Keratinocyte (primary cell): Measurements from ENCODE around the gene TMEM17. TPM values are rescaled to one million over a fixed set of nuclear protein-coding genes. Genes with fewer than 3 reads are reported as not detected.

Experiments used
- DNase-seq: peaks from one replicate; pipeline ENCODE4 v3.0.0-alpha.2; 2011; ENCODE audit warnings: low read depth, missing footprints, low spot score
- FAIRE-seq: peaks from 2 replicates; lab custom pipeline; 2011; peaks lifted over from hg19 to GRCh38; lab: Jason Lieb, UNC
- H2AFZ ChIP-seq: 2 replicates; pipeline ENCODE4 v1.6.0; 2012; ENCODE audit warnings: low read length, control low read depth, inconsistent platforms; ENCODE audit not compliant: control insufficient read depth
- H3K27ac ChIP-seq: 2 replicates; pipeline ENCODE4 v1.5.1; 2011; ENCODE audit warnings: low read length; ENCODE audit not compliant: control insufficient read depth, insufficient read depth
- H3K27me3 ChIP-seq: 3 replicates; pipeline ENCODE4 v1.6.0; 2011; ENCODE audit warnings: low read length; ENCODE audit not compliant: control insufficient read depth, insufficient read depth; ENCODE audit errors: extremely low read depth
- H3K36me3 ChIP-seq, 2 experiments: 2 replicates in 1 of 2; 3 replicates in 1 of 2; pipeline ENCODE4 v1.5.1; 2011; ENCODE audit warnings: low read length in 2 of 2, mild to moderate bottlenecking in 1 of 2; ENCODE audit not compliant: control insufficient read depth in 2 of 2, insufficient read depth in 2 of 2; ENCODE audit errors: extremely low read depth in 1 of 2
- H3K4me1 ChIP-seq: 3 replicates; pipeline ENCODE4 v1.5.1; 2011; ENCODE audit warnings: low read length; ENCODE audit not compliant: control insufficient read depth, insufficient read depth; ENCODE audit errors: extremely low read depth
- H3K4me2 ChIP-seq: 3 replicates; pipeline ENCODE4 v1.6.0; 2011; ENCODE audit warnings: low read depth, low read length; ENCODE audit not compliant: control insufficient read depth, insufficient read depth; ENCODE audit errors: extremely low read depth
- H3K4me3 ChIP-seq, 3 experiments: fragments of 200-600 bp in 1 of 3; sonication (generic) in 1 of 3; 2 replicates in 2 of 3; 3 replicates in 1 of 3; pipeline ENCODE4 v1.5.1; 2011 to 2016; ENCODE audit warnings: low read length in 3 of 3, mild to moderate bottlenecking in 3 of 3, control low read depth in 2 of 3, inconsistent platforms in 1 of 3, low read depth in 1 of 3, mixed read lengths in 1 of 3, mixed run types in 1 of 3, moderate library complexity in 1 of 3; ENCODE audit not compliant: control insufficient read depth in 2 of 3, insufficient read depth in 2 of 3; ENCODE audit errors: extremely low read depth in 1 of 3
- H3K79me2 ChIP-seq: 2 replicates; pipeline ENCODE4 v1.6.0; 2012; ENCODE audit warnings: low read length; ENCODE audit not compliant: control insufficient read depth, insufficient read depth
- H3K9ac ChIP-seq: 3 replicates; pipeline ENCODE4 v1.6.0; 2011; ENCODE audit warnings: low read length; ENCODE audit not compliant: control insufficient read depth, insufficient read depth; ENCODE audit errors: extremely low read depth
- H3K9me1 ChIP-seq: 3 replicates; pipeline ENCODE4 v1.6.0; 2011; ENCODE audit warnings: low read length; ENCODE audit not compliant: control insufficient read depth, insufficient read depth; ENCODE audit errors: extremely low read depth
- H3K9me3 ChIP-seq: 2 replicates; pipeline ENCODE4 v1.5.1; 2012; ENCODE audit warnings: low read depth, low read length; ENCODE audit not compliant: control insufficient read depth
- H4K20me1 ChIP-seq: 3 replicates; pipeline ENCODE4 v1.6.0; 2011; ENCODE audit warnings: low read length; ENCODE audit not compliant: control insufficient read depth, insufficient read depth; ENCODE audit errors: extremely low read depth
- CTCF ChIP-seq, 3 experiments: IDR thresholded peaks in 1 of 3; conservative IDR thresholded peaks in 1 of 3; optimal IDR thresholded peaks in 1 of 3; 2 replicates in 2 of 3; 3 replicates in 1 of 3; pipeline versions ENCODE3 to v1.5.1; 2011; ENCODE audit warnings: low read length in 3 of 3, mild to moderate bottlenecking in 3 of 3, moderate library complexity in 2 of 3, control low read depth in 1 of 3, inconsistent platforms in 1 of 3; ENCODE audit not compliant: insufficient read depth in 2 of 3; ENCODE audit errors: extremely low read depth in 1 of 3
- EZH2 ChIP-seq: IDR thresholded peaks from one replicate; pipeline ENCODE4 v1.6.1; 2012; ENCODE audit warnings: inconsistent platforms, mild to moderate bottlenecking, low read length, moderate library complexity
- dilution Hi-C: fragments of 300-500 bp; cut with MboI; formaldehyde crosslinking; loops from one replicate; pipeline ENCODE4 v1.7.0; 2020; ENCODE audit warnings: low sequenced_read_pairs; ENCODE audit not compliant: extremely low pct_ligation_motif_present
- polyA plus RNA-seq, 5 experiments: library from polyadenylated mRNA; depleted of rRNA in 3 of 5; stranded (reverse) in 3 of 5; stranded (forward) in 1 of 5; unstranded in 1 of 5; fragments of >200 nt; gene quantifications; 1 replicate in 1 of 5; 2 replicates in 3 of 5; 3 replicates in 1 of 5; pipeline versions ENCODE4 v1.2.1 to v1.2.3, GENCODE V29; 2011 to 2012; ENCODE audit warnings: missing spikeins in 2 of 5, low read depth in 1 of 5, low replicate concordance in 1 of 5

Gene TMEM17
- polyA plus RNA-seq, 1 donor (not counting 4 experiments of a cell fraction or from before 2014, with no cell fraction given) = 5.1 TPM

- Histone ChIP-seq H3K9me1 (no peaks in the 10 kb centered on the region), H3K36me3 (no peaks in the 10 kb centered on the region), H3K27ac (no peak overlapping the region), H3K9me3 (no peaks in the 10 kb centered on the region), H3K79me2 (no peaks in the 10 kb centered on the region), H4K20me1 (no peaks in the 10 kb centered on the region), H3K4me1 (peaks cover 21% of the 10 kb centered on the region), H3K9ac (no peak overlapping the region), H2AFZ (no peak overlapping the region), H3K4me3 (no peak overlapping the region), H3K27me3 (no peaks in the 10 kb centered on the region), H3K4me2 (no peak overlapping the region)
- TF ChIP-seq EZH2 (no peak), CTCF (optimal IDR thresholded peaks at IDR 0.05 in 1 of 3, IDR thresholded peaks at IDR 0.05 in 1 of 3, conservative IDR thresholded peaks at IDR 0.05 in 1 of 3; ENCODE audit: extremely low read depth in 1 of 3, insufficient read depth in 2 of 3, low read length in 3 of 3) (no peak)
- FAIRE-seq (no peak), DNase-seq (no peak)
- dilution Hi-C loops = no loop called here
Measured at GRCh38 chr2:62464221-62465007, 41.6 kb downstream of the TMEM17 start.

- H3K79me2 ChIP-seq = no peaks in the 10 kb centered on the region
- H3K27ac ChIP-seq = no peak overlapping the region
- H4K20me1 ChIP-seq = no peaks in the 10 kb centered on the region
- no peak for FAIRE-seq
- no peaks in the 10 kb centered on the region for H3K9me3 ChIP-seq
- DNase-seq = no peak
- no peaks in the 10 kb centered on the region for H3K9me1 ChIP-seq
- H3K4me1 ChIP-seq = peaks cover 20% of the 10 kb centered on the region
- H3K36me3 ChIP-seq = no peaks in the 10 kb centered on the region
- H3K27me3 ChIP-seq = no peaks in the 10 kb centered on the region
- H3K9ac ChIP-seq = no peak overlapping the region
- TF ChIP-seq EZH2 = no peak
- no peak for TF ChIP-seq CTCF (optimal IDR thresholded peaks at IDR 0.05 in 1 of 3, IDR thresholded peaks at IDR 0.05 in 1 of 3, conservative IDR thresholded peaks at IDR 0.05 in 1 of 3; ENCODE audit: extremely low read depth in 1 of 3, insufficient read depth in 2 of 3, low read length in 3 of 3)
- no peak overlapping the region for H2AFZ ChIP-seq
- H3K4me2 ChIP-seq = no peak overlapping the region
- dilution Hi-C loops = no loop called here
- no peak overlapping the region for H3K4me3 ChIP-seq
Measured at GRCh38 chr2:62462211-62462610, 43.8 kb downstream of the TMEM17 start.
